Transverse colon (tissue), 4 donors: Measurements from ENCODE around the gene EIF3D. TPM values are rescaled to one million over a fixed set of nuclear protein-coding genes. Genes with fewer than 3 reads are reported as not detected.

Experiments
- DNase-seq: peaks from one replicate; pipeline ENCODE4 v3.0.0-alpha.2; 2019
- H3K27ac ChIP-seq, 4 donors: fragments of 200-600 bp; sonication (generic); 2 replicates each; pipeline ENCODE4 v1.5.1; 2016 to 2018; ENCODE audit warnings: inconsistent platforms in 4 of 4
- H3K27me3 ChIP-seq: fragments of 200-600 bp; sonication (generic); 2 replicates; pipeline ENCODE4 v1.5.1; 2017; ENCODE audit warnings: inconsistent platforms
- H3K36me3 ChIP-seq, 4 donors: fragments of 200-600 bp; sonication (generic); 2 replicates each; pipeline ENCODE4 v1.5.1; 2017 to 2019; ENCODE audit warnings: inconsistent platforms in 4 of 4
- H3K4me1 ChIP-seq, 4 donors: fragments of 200-600 bp; sonication (generic); 2 replicates each; pipeline ENCODE4 v1.5.1; 2017 to 2020; ENCODE audit warnings: inconsistent platforms in 4 of 4
- H3K4me3 ChIP-seq, 4 donors: fragments of 200-600 bp; sonication (generic); 1 replicate in 1 of 4; 2 replicates in 3 of 4; pipeline versions ENCODE4 v1.5.1 to v1.6.1; 2017 to 2019; ENCODE audit warnings: inconsistent platforms in 4 of 4
- H3K9me3 ChIP-seq, 2 donors: fragments of 200-600 bp; sonication (generic); 2 replicates each; pipeline ENCODE4 v1.5.1; 2017 to 2019; ENCODE audit warnings: inconsistent platforms in 2 of 2
- CTCF ChIP-seq, 5 experiments: fragments of 200-600 bp in 3 of 5; fragments of 450-650 bp in 2 of 5; sonication (generic) in 3 of 5; IDR thresholded peaks; 1 replicate in 2 of 5; 2 replicates in 3 of 5; pipeline ENCODE4 v1.5.1; 2016 to 2017; ENCODE audit warnings: antibody characterized with exemption in 5 of 5, inconsistent platforms in 3 of 5, mild to moderate bottlenecking in 2 of 5, moderate library complexity in 1 of 5
- EP300 ChIP-seq: sonication (generic); formaldehyde crosslinking; IDR thresholded peaks from one replicate; pipeline ENCODE4 v1.6.1; 2017; ENCODE audit warnings: antibody characterized with exemption, low read depth
- POLR2A ChIP-seq: fragments of 450-650 bp; IDR thresholded peaks from one replicate; pipeline ENCODE4 v1.6.1; 2016; ENCODE audit warnings: antibody characterized with exemption, mild to moderate bottlenecking, moderate library complexity
- POLR2AphosphoS5 ChIP-seq, 3 donors: sonication (generic); formaldehyde crosslinking; IDR thresholded peaks; one replicate each; pipeline ENCODE4 v1.6.1; 2016; ENCODE audit warnings: antibody characterized with exemption in 3 of 3
- WGBS, 2 donors: methylation state at CpG; one replicate each; pipeline ENCODE4 v1.1.5; 2018; ENCODE audit warnings: low coverage in 1 of 2; 5-methylcytosine and 5-hydroxymethylcytosine counted together
- in situ Hi-C, 4 donors: fragments of 200-750 bp; cut with MboI; loops; one replicate each; pipeline versions ENCODE4 v1.15.0 to v1.15.1; 2017; ENCODE audit warnings: low sequenced_read_pairs in 3 of 4, low pct_ligation_motif_present in 1 of 4, low pct_unique_long_range_greater_than_20kb in 1 of 4
- intact Hi-C: fragments of 100-400 bp; cut with DNase I; formaldehyde crosslinking; loops from one replicate; pipeline ENCODE4 v1.15.1; 2023; ENCODE audit warnings: low total_unique reads
- total RNA-seq, 4 donors: library from RNA; depleted of rRNA; stranded (reverse); fragments of >200 nt; gene quantifications; one replicate each; pipeline ENCODE4 v1.1.0, GENCODE V29; 2016

The EIF3D gene
- total RNA-seq, 4 donors from 2014 or later: 69.6 to 217 (median 146) TPM

- TF ChIP-seq POLR2A (no peak), CTCF (IDR thresholded peaks at IDR 0.05) (no peak), POLR2AphosphoS5 (IDR thresholded peaks at IDR 0.05) (no peak), EP300 (no peak)
- DNase-seq: no peak
- intact Hi-C loops: no loop called here
- Histone ChIP-seq H3K4me3 (peak overlapping the region in 2 of 4 donors; percentile 51 to 55), H3K4me1 (peaks cover 5 to 14% (median 11%) of the 10 kb centered on the region in 4 donors), H3K36me3 (peaks cover 0 to 15% (median 6%) of the 10 kb centered on the region in 4 donors), H3K9me3 (no peaks in the 10 kb centered on the region), H3K27ac (peak overlapping the region; percentile 70 to 89 (median 78)), H3K27me3 (no peaks in the 10 kb centered on the region)
- in situ Hi-C loops: no loop called here
- WGBS, 2 donors: 80 to 87% methylated on average over 1 to 6 of the region's 6 CpGs
Measured at GRCh38 chr22:36507518-36508010, 21.4 kb downstream of the EIF3D start.

GRCh38 chr22:36506637-36507517, 22.1 kb downstream of the EIF3D start, which contains the start of gene FOXRED2:
Gene FOXRED2 (minus strand): TSS chr22:36507040. CDS start chr22:36506422, 618 bp downstream.
- H3K4me1 ChIP-seq: peaks cover 5 to 14% (median 11%) of the 10 kb centered on the region in 4 donors
- in situ Hi-C loops (no loop called here), intact Hi-C loops (no loop called here)
- peak; percentile 51 for TF ChIP-seq POLR2A
- peak; percentile 77 to 83 (median 81) for TF ChIP-seq POLR2AphosphoS5 (IDR thresholded peaks at IDR 0.05)
- TF ChIP-seq CTCF (IDR thresholded peaks at IDR 0.05): no peak
- 7 to 60% methylated on average over 1 to 66 of the region's 75 CpGs for WGBS, 2 donors
- peaks cover 0 to 9% (median 2%) of the 10 kb centered on the region in 4 donors for H3K36me3 ChIP-seq
- H3K9me3 ChIP-seq: no peaks in the 10 kb centered on the region
- peak within 1 kb of the TSS; percentile 70 to 89 (median 78) for H3K27ac ChIP-seq
- H3K27me3 ChIP-seq: no peaks in the 10 kb centered on the region
- H3K4me3 ChIP-seq: peak within 1 kb of the TSS; percentile 37 to 55 (median 46)
- DNase-seq: peak; percentile 92

- Histone ChIP-seq H3K9me3 (no peaks in the 10 kb centered on the region), H3K27me3 (no peaks in the 10 kb centered on the region), H3K27ac (peak overlapping the region; percentile 70 to 89 (median 78)), H3K36me3 (peaks cover 0 to 4% (median 2%) of the 10 kb centered on the region in 4 donors), H3K4me1 (peaks cover 5 to 14% (median 11%) of the 10 kb centered on the region in 4 donors), H3K4me3 (peak overlapping the region in 2 of 4 donors; percentile 51 to 55)
- in situ Hi-C loops (no loop called here), intact Hi-C loops (no loop called here)
- 90 to 94% methylated on average over 4 to 48 of the region's 60 CpGs for WGBS, 2 donors
- TF ChIP-seq POLR2AphosphoS5 (IDR thresholded peaks at IDR 0.05) (no peak), EP300 (no peak), POLR2A (no peak), CTCF (IDR thresholded peaks at IDR 0.05) (no peak)
- peak; percentile 13 for DNase-seq
Measured at GRCh38 chr22:36505998-36506635, 22.8 kb downstream of the EIF3D start.
